Limb (tissue), 2 donors: ENCODE results near the gene VIM.

Source experiments
- DNase-seq, 2 donors: peaks; one replicate each; pipeline ENCODE4 v3.0.0-alpha.2; 2016; ENCODE audit errors: extremely low spot score in 2 of 2

The VIM gene

DNA sequence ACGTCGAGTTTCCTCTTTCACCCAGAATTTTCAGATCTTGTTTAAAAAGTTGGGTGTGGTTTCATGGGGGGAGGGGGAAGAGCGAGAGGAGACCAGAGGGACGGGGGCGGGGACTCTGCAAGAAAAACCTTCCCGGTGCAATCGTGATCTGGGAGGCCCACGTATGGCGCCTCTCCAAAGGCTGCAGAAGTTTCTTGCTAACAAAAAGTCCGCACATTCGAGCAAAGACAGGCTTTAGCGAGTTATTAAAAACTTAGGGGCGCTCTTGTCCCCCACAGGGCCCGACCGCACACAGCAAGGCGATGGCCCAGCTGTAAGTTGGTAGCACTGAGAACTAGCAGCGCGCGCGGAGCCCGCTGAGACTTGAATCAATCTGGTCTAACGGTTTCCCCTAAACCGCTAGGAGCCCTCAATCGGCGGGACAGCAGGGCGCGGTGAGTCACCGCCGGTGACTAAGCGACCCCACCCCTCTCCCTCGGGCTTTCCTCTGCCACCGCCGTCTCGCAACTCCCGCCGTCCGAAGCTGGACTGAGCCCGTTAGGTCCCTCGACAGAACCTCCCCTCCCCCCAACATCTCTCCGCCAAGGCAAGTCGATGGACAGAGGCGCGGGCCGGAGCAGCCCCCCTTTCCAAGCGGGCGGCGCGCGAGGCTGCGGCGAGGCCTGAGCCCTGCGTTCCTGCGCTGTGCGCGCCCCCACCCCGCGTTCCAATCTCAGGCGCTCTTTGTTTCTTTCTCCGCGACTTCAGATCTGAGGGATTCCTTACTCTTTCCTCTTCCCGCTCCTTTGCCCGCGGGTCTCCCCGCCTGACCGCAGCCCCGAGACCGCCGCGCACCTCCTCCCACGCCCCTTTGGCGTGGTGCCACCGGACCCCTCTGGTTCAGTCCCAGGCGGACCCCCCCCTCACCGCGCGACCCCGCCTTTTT lies at the start of gene VIM:
TSS of gene VIM (plus strand) at position 151 of the 925 bp plus-strand sequence. CDS start 1,182 bp downstream, outside the sequence.
- DNase-seq: peak; percentile 81 to 90

DNA sequence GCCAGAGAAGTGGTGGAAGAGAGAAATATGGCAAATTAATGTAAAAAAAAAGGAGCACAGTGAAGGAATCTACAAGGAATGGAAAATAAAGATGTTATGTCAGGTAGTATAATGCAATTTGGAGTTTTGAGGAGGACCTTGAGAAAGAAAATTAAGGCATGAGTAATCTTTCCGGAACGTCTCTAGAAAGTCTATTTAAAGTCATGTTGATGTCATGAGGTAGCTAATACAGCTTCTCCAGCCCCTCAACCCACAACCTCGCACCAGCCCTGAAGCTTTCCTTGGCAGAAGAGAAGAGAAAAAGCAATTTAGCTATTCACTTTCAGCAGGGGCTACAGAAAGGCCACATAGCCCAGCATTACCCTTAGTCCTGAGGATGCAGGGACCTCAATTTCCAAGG lies 49.0 kb upstream of the VIM start:
- no peak for DNase-seq

DNA sequence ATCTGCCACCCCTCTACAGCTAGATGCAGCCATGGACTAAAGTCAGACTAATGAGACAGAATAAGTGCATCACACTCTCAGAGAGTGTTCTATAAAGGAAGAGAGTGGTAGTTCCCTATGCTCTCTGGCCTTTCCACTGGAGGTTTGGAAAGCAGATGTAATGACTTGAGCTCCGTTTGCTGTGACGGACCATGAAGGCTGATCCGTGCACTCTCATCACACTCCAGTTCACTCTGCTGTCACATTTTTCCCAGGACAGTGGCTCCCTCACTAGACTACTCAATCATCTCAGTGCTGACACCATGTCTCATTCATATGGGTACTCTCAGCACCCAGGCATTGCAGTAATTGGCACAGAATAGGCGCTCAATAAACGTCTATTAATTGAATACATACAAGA lies 46.9 kb upstream of the VIM start:
- DNase-seq: no peak

DNA sequence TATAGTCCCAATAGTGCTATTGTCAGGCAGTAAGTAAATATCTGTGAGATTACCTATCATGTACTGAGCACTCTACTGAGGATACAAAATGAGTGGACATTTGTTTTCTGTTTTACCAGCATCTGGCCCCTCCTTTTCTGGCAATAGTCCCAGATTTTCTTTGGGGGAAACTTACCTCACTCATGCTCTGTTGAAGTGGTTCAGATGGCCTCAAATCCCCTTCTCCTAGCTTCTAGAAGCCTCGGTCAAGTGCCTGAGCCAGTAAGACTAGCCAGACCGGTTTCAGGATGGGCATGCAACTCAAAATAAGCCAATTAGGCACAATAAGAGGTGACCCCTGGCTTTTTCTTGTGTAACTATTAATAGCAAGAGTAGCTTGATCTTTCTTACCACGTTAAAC lies 46.3 kb upstream of the VIM start:
- DNase-seq: no peak

DNA sequence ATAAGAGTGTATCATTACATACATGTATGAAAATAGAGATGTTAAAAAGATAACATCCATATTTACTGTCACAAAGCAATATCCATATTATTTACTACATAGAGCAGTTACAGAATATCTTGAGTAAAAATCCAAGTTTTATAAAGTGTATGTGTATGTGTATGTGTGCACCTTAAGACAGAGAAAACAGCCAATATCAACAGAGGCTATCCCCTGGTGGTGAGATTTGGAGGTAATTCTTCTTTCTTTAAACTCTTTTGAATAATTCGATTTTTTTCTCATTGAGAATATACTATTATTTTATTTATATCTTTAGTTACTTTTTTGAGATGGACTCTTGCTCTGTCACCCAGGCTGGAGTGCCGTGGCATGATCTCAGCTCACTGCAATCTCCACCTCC lies 44.9 kb upstream of the VIM start:
- no peak for DNase-seq

DNA sequence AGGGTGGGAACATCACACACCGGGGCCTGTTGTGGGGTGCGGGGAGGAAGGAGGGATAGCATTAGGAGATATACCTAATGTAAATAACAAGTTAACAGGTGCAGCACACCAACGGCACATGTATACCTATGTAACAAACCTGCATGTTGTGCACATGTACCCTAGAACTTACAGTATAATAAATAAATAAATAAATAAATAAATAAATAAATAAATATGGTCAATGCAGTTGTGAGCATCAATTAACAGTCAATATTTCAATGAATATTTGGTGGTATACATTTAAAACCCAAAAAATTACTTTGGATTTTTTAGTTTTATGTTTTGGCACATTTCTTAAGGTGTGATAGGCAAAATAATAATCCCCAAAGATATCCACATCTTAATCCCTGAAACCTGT lies 42.2 kb upstream of the VIM start:
- no peak for DNase-seq

DNA sequence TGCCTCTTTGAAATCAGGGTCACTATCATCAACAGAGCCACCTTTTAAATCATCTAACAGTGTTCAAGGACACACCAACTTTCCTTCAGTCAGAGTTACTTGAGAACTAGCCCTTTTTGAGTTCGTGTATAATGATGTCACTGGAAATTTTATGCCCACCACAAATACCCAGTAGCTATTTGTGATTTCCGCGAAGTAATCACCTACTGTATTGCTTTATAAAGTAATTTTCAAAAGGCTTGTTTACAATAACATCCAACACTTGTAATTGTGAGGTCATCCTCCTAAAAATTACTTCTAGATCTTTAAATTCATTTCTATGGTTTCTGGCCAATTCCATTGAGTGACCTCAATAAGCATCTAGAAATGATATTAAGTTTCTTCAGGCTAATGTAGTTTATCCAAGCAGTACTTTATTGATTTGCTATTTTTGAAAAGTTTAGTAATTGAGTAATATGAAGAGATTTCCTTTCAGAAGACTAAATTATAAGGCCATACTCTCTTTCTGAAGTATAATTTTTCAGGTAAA lies 39.3 kb upstream of the VIM start:
- no peak for DNase-seq

DNA sequence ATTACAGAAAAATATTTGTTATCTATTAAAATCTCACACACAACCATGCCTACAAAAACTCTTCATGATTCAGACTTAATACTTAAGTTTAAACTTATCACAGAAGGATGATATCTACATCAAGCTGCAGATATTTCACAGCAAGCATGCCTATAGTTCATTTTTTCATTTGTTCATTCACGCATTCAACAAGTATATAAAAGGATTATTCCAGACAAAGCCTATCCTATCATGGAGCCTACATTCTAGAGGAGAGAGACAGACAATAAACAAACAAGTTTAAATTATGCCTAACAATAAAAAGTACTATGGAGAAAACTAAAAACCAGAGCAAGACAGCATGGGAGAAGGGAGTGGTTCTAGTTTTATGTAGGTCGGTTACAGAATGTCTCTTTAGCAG lies 37.4 kb upstream of the VIM start:
- no peak for DNase-seq

DNA sequence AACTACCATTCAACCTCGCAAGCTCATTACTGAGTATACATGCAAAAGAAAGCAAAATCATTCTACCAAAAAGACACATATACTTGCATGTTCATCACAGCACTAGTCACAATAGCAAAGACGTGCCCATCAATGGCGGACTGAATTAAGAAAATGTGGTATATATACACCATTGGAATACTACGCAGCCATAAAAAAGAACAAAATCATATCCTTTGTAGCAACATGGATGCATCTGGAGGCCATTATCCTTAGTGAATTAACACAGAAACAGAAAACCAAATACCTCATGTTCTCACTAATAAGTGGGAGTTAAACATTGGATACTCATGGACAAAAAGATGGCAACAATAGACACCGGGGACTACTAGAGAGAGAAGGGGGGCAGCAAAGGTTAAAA lies 33.0 kb upstream of the VIM start:
- DNase-seq: no peak

DNA sequence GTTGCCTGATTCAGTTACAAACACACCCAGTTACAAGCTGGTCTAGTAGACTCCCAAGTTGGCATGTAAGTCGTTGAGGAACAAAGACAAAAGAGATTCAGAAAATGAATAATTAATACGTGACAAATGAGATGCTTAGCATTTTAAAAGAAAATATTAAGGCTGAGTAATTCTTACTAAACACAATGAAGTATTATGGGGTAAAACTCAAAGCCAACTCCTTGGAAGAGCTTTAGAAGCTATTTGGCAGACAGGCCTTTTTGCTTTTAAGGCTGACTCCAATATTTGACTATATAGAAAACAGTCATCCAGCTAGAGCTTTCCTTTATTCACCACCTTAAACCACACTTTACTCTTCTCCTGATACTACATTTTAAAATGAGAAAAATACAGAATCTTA lies 32.0 kb upstream of the VIM start:
- no peak for DNase-seq

DNA sequence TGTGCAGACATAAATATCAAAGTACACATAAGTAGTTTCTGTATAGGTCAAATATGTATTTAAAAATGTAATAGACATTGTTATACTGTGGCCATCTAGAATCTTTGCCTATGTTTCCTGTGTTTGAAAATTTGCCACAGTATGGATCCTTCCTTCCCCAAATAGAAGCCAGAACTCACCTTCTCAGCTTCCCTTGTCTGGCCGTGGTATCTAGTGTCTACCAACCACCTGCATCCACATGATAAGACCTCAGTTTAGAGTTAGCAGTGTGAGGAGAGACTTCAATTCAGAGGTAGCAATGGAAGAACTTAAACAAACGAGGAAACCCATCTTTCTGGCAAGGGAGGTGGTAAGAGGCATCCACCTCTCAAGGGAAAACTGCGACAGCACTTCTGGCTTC lies 31.5 kb upstream of the VIM start:
- DNase-seq: no peak

DNA sequence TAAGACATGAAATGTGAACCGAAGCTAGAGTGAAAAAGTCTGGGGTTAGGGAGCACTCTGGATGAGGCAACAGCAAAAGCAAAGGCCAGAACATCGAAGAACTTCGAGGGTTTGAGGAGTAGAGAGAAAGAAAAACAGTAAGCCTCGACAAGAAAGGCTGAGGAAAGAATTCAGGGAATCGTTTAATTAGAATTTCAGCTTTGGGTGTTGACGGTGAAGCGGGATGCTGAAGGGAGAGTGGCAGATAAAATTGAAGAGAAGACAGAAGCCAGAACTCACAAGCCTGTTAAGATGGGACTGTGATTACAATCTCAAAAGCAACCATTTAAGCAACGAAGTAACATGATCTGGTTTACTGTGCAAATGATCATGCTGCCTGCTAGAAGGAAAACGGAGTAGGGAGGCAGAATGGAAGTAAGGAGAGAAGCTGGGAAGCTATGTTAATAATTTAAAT lies 28.7 kb upstream of the VIM start:
- DNase-seq: no peak

DNA sequence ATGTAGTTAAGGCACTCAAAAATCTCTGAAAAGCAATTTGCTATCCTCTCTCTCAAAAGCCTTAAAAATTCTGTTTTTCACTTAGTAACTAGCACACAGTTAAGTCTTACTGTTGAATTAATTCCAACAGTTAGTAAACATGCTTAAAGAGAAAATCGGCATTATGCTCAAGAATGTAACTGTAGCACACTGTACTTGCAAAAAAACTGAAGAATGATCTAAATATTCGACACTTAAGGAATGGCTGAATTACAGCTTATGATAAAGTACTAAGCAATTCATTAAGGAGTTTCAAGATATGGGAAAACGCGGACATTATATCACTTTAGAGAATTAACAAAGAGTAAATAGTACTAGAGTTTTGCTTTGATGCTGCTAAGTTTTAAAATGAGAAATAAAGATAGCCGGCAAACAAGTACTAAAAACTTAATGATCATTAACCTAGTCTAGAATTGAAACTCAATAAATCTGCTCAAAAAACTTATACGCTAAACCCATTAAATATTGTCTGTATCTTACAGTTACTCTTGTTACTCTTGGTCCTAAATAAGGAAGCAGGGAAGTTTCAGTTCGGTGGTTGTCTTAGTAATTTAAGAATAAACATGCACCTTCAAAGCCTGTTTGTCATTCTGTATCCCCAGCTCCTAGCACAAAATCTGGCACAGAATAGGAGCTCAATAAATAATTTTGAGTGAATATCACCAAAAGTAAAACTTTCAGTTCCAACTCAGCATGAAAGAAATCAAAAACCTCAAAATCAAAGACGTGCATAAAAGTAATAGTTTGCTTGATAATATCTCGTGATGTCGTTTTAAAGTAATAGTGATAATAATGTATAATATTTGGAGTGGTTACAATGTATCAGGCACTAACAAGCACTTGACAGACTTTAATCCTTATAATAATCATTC lies 27.8 kb upstream of the VIM start:
- no peak for DNase-seq

DNA sequence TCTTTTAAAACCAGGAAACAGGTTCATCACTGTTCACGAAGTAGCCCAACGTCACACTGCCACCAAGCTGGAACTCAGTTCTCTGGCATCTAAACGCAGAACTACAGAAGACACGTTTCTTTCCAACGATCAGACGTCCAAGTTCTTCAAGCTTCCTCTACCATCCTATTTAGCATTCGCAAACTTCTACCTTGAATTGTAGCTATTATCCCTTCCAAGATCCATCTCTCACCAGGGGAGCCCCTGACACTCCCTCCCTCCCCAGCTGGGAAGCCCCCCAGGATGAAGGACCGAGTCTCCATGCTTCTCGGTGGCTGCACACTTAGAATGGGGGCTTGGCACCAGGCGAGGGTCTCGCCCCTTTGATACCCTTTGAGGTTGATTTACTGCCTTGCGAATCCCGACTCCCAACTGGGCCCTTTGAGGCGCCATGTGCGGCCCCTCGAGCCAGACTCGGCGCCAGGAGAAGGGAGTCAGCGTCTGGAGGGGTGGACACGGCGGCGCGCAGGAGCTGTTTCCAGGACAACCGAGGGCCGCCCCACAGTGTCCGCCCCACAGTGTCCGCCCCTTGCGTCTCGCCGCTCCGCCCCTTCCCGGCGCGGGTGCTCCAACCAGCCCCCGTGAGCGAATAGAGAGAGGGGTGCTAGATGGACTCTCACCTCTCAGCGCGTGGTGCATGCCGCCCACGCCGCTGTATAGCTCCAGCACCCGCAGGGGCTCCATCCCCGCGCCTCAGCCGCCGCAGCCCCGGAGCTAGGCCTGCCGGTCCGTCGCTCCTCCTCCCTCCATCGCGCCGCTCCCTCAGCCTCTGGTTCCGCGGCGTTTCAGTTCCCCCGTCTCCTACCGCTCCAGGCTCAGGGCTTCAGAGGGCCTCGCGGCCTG lies 26.9 kb upstream of the VIM start, which contains the start of gene TRDMT1:
TSS of gene TRDMT1 (minus strand) at position 761 of the 882 bp plus-strand sequence. CDS start at position 723, 38 bp downstream.
- DNase-seq: peak; percentile 92 to 94

DNA sequence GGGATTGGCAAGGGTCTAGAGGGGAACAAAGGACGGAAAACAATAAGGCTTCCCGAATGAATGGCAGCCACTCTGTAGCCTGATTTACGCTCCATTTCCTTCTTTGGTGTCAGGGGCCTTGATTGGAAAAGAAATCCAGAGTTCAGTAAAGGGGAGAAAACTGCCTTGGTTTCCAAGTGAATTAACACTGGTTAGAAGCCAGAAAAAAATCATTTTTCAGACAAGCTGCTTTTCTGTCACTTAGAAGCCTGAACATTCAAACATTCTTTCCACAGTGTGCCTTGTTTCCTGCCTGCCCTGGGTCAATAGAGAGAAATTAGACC lies 26.3 kb upstream of the VIM start:
- no peak for DNase-seq

DNA sequence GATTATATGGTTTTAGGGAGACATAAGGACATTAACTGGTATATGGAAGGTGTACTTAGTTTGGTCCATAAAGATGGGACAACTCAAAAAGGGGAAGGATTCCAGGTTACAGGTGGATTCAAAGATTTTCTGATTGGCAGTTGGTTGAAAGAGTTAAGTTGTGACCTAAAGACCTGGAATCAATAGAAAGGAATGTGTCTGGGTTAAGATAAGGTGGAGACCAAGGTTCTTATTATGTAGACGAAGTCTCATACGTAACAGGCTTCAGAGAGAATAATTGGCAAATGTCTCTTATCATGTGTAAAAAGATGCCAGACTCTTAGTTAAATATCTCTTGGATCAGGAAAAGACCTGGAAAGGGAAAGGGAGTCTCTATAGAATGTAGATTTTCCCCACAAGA lies 25.5 kb upstream of the VIM start:
- DNase-seq: no peak

DNA sequence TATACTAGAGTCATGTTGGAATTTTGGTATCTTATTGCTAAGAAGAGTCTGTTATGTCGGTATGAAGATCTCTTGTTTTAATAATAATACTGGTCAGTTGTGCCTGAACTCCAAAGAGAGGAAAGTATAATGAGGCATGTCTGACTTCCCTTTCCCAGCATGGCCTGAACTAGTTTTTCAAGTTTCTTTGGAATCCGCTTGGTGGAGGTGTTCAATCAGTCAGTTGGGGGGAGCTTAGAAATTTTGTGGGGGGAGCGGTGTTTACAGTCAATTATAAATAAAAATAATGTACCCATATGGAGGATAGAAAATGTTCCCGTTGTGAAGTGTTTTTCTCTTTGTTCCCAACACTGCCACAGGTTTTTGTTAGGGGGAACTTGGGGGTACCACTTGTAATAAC lies 25.0 kb upstream of the VIM start:
- DNase-seq: no peak

DNA sequence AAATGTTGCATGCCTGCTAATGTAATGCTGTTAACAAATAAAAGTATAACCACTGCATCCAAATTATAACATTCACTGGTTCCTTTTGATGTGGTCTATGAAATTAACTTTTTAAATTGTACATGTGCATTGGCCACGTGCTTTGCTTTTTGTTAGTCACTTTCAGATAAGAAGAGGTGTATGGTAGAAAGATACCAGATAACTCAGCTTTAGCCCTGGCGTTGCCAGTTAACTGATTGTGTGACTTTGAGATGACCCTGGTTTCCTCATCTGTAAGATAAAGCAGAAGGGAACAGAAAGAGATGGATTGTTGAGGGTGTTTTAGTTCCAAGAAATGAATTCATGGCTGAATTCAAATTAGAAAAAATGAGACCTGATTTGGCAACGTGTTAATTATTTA lies 24.6 kb upstream of the VIM start:
- no peak for DNase-seq

DNA sequence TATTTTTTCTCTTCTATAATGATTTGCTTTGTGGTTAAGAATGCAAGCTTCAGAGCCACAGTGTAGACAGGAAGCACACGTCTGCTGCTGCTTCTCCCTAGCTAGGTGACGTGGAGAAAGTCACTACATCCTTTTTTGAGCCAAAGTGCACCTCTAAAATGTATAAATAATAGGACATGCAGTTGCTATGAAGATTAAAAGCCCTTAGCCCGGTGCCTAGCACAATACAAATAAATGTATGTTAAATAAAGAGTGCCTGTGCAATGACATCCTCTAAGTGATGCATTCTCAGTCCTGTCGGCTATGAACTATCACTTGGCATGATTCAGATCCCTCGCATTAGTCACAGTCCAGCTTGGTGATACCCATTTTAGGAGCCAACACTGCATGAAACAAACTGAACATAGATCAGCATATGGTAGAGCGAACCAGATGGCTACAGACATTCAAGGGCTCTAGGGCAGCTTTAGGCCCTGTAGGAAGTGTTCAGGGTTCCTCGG lies 21.8 kb upstream of the VIM start:
- no peak for DNase-seq

DNA sequence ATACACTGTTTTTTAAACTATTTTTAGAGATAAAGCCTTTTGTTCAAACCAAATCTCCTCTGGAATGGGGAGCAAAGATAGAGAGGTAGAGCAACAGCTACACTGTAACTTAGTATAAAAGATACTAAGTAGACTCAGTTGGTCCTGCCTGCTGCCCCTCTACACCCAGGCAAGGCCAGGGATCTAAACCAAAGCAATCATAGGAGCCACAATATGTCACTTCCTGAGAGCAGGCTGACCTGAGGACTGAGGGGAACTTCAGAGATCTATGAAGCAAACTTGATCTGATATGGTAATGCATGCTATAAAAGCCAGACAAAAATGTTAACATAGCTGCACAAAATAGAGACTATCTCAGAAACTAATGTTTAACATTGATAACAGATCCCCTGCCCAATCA lies 19.6 kb upstream of the VIM start:
- no peak for DNase-seq

DNA sequence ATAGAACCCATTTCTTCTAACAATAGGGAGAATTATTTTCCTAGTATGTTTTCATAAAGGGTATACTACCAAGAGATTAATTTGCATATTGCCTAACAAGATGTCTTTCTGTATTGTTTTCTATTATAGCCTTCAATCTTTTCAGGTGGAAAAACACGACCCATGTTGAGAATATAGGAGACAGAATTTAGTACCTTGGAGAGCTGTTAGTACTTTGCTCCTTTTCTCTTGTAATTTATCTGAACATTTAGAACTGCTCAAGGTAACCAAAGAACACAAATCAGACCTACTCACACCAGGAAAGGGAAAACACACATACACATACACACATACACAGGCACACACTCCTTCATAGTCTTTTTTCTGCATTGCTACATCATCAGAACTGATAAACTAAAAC lies 18.7 kb upstream of the VIM start:
- DNase-seq: no peak
